ENCODE data around the gene NIPSNAP3A. TPM values are rescaled to one million over a fixed set of nuclear protein-coding genes. Genes with fewer than 3 reads are reported as not detected.

Gene NIPSNAP3A
- total RNA-seq, 6 donors from 2014 or later: 7.8 to 31.5 (median 25.5) TPM

DNA sequence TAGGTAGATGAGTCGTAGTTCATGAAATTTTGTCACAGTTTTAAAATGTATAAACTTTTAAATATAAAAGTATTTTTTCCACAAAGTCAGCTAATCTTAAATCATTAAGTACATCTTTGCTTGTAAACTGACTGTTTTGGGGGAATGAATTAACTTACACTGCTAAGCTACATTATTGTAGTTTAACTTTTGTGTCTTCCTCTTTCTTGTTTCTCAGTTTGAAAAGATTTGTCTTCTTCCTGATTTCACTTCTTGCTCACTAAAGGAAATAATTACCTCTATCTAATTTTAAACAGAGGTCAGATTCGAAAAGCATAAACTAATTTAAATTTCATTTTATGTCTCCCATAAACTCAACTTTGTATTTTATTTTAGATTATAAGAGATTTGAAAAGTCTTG, 22.2 kb downstream of the NIPSNAP3A start:
- WGBS, 2 donors: 72 to 74% methylated on average over 2 of the region's 2 CpGs
- Histone ChIP-seq H3K36me3 (no peaks in the 10 kb centered on the region), H3K4me3 (no peak overlapping the region), H3K9me3 (no peaks in the 10 kb centered on the region), H3K27me3 (no peaks in the 10 kb centered on the region), H3K4me1 (peaks cover under 1 to 12% (median 4%) of the 10 kb centered on the region in 4 donors), H3K27ac (no peak overlapping the region)
- ATAC-seq (ENCODE audit: low FRiP score in 2 of 2) (no peak), DNase-seq (no peak)
- TF ChIP-seq POLR2AphosphoS5 (IDR thresholded peaks at IDR 0.05) (no peak), EP300 (IDR thresholded peaks at IDR 0.05) (no peak), POLR2A (IDR thresholded peaks at IDR 0.05) (no peak)
- TF ChIP-seq, protein P1, sequence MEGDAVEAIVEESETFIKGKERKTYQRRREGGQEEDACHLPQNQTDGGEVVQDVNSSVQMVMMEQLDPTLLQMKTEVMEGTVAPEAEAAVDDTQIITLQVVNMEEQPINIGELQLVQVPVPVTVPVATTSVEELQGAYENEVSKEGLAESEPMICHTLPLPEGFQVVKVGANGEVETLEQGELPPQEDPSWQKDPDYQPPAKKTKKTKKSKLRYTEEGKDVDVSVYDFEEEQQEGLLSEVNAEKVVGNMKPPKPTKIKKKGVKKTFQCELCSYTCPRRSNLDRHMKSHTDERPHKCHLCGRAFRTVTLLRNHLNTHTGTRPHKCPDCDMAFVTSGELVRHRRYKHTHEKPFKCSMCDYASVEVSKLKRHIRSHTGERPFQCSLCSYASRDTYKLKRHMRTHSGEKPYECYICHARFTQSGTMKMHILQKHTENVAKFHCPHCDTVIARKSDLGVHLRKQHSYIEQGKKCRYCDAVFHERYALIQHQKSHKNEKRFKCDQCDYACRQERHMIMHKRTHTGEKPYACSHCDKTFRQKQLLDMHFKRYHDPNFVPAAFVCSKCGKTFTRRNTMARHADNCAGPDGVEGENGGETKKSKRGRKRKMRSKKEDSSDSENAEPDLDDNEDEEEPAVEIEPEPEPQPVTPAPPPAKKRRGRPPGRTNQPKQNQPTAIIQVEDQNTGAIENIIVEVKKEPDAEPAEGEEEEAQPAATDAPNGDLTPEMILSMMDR (IDR thresholded peaks at IDR 0.05): no peak

DNA sequence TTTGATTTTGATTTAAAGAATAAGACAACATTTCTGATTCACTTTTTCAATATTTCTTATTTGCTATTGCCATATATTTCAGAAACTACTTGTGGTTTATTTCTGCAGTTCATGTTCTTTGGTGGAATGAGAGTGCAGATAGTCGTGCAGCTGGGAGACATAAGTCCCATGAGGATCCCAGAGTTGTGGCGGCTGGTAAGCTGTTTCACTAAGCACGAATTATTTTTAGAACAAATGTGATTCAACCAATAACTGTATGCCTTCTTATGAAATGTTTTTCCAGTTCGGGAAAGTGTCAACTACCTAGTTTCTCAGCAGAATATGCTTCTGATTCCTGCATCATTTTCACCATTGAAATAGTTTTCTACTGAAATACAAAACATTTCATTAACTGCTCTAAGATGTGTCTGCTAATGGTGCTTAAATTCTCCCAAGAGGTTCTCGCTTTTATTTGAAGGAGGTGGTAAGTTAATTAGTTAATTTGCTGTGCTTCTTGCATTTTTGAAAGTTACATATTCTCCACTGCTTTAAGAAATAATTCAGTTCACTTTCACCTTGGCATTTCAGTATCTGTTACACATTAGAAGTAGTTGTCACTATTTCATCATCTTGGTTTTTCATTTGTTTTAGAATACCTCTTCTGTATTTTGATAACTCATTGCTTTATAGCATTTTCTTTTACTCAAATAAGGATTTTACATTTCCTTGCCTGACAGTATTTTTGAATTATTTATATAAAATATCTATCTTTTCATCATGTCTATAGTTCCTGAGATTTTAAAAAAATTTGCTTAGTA, 25.4 kb downstream of the NIPSNAP3A start:
- Histone ChIP-seq H3K9me3 (no peaks in the 10 kb centered on the region), H3K27ac (no peak overlapping the region), H3K27me3 (no peaks in the 10 kb centered on the region), H3K4me1 (peaks cover 0 to 8% (median 0%) of the 10 kb centered on the region in 4 donors), H3K36me3 (no peaks in the 10 kb centered on the region), H3K4me3 (no peak overlapping the region)
- no peak for ATAC-seq (ENCODE audit: low FRiP score in 2 of 2)
- 66 to 73% methylated on average over 5 of the region's 5 CpGs for WGBS, 2 donors
- no peak for DNase-seq
- TF ChIP-seq, protein P1 (IDR thresholded peaks at IDR 0.05): no peak
- TF ChIP-seq POLR2AphosphoS5 (IDR thresholded peaks at IDR 0.05) (no peak), POLR2A (IDR thresholded peaks at IDR 0.05) (no peak), EP300 (IDR thresholded peaks at IDR 0.05) (no peak)

DNA sequence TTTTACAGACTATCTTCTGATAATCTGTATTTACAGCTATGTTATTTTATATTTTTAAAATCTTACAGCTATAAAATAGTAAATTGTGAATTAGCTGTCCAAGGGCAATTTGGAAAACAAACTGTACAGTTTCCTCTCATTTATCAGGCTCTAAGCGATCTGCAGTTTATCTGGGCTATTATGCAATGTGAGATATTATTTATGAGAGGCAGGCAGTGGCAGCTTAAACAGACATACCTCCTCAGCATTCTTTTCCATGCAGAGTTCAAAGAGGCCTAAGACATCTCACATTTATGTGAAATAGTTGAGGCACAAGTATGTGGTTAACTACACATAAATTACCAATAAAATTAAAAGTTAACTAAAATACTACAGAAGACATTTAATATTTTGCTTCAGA, 26.6 kb downstream of the NIPSNAP3A start:
- ATAC-seq (ENCODE audit: low FRiP score in 2 of 2) (no peak), DNase-seq (no peak)
- H3K36me3 ChIP-seq: no peaks in the 10 kb centered on the region
- peaks cover 0 to 8% (median 0%) of the 10 kb centered on the region in 4 donors for H3K4me1 ChIP-seq
- H3K27me3 ChIP-seq: no peaks in the 10 kb centered on the region
- TF ChIP-seq, protein P1 (IDR thresholded peaks at IDR 0.05): no peak
- TF ChIP-seq POLR2A (IDR thresholded peaks at IDR 0.05) (no peak), POLR2AphosphoS5 (IDR thresholded peaks at IDR 0.05) (no peak), EP300 (IDR thresholded peaks at IDR 0.05) (no peak)
- no peak overlapping the region for H3K4me3 ChIP-seq
- no peak overlapping the region for H3K27ac ChIP-seq
- H3K9me3 ChIP-seq: no peaks in the 10 kb centered on the region
- WGBS, 2 donors: 59 to 62% methylated on average over 1 of the region's 1 CpG

DNA sequence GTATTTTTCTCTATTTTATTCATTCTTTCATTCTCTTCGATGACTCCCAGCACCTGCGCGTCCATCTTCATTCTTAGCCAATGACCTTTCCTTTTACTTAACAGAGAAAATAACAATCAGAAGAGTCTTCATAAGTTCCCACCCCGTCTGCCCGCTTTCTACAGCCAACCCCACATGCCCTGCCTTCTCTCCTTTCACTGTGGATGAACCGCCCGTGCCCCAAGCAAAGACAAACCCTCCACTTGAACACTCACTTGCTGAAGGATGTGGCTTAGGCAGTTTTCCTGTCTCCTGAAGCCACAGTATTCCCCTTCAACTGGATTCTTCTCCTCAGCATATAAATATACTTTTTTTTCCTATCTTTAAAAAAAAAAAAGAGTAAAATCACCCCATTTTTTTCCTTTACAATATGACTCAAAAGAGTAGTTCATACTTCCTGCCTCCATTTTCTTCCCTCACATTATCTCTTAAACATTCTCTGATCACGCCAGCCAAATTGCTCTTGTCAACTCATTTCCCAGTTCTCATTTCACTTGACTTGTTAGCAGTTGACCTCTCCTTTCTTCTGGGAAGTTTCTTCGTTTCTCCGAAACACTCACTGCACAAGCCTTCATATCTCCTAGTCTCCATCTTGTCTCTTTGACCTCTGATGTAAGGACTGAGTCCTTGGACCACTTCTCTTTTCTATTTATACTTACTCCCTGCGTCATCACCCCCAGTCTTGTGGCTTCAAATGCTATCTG, 27.5 kb downstream of the NIPSNAP3A start:
- ATAC-seq (ENCODE audit: low FRiP score in 2 of 2) (peak; percentile 72 to 79), DNase-seq (no peak)
- TF ChIP-seq POLR2AphosphoS5 (IDR thresholded peaks at IDR 0.05) (peak in 1 of 2 donors; percentile 33), EP300 (IDR thresholded peaks at IDR 0.05) (peak in 1 of 4 donors; percentile 14), POLR2A (IDR thresholded peaks at IDR 0.05) (peak in 2 of 4 donors; percentile 10 to 19)
- TF ChIP-seq, protein P1 (IDR thresholded peaks at IDR 0.05): no peak
- Histone ChIP-seq H3K9me3 (no peaks in the 10 kb centered on the region), H3K27me3 (no peaks in the 10 kb centered on the region), H3K27ac (peak overlapping the region in 1 of 4 donors; percentile 24), H3K36me3 (no peaks in the 10 kb centered on the region), H3K4me1 (peaks cover 0 to 12% (median under 1%) of the 10 kb centered on the region in 4 donors), H3K4me3 (no peak overlapping the region)
- 86 to 88% methylated on average over 11 of the region's 11 CpGs for WGBS, 2 donors
